GM19463 (cell line): ENCODE measurements around the gene HSPA13.
A peak's percentile ranks its signal among the peaks of the same experiment; 100 is the strongest.
"Not testable (repeated sequence)": the region's sequence is repeated elsewhere in the genome, so short reads cannot be mapped to it uniquely, and the experiment has no call there.

ENCODE experiments used
- ATAC-seq: cut with Tn5 transposase; IDR thresholded peaks from one replicate; pipeline ENCODE4 v1.9.1; 2021; ENCODE audit warnings: mild to moderate bottlenecking, moderate library complexity; ENCODE audit not compliant: unreplicated experiment

The HSPA13 gene, protein sequence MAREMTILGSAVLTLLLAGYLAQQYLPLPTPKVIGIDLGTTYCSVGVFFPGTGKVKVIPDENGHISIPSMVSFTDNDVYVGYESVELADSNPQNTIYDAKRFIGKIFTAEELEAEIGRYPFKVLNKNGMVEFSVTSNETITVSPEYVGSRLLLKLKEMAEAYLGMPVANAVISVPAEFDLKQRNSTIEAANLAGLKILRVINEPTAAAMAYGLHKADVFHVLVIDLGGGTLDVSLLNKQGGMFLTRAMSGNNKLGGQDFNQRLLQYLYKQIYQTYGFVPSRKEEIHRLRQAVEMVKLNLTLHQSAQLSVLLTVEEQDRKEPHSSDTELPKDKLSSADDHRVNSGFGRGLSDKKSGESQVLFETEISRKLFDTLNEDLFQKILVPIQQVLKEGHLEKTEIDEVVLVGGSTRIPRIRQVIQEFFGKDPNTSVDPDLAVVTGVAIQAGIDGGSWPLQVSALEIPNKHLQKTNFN

DNA sequence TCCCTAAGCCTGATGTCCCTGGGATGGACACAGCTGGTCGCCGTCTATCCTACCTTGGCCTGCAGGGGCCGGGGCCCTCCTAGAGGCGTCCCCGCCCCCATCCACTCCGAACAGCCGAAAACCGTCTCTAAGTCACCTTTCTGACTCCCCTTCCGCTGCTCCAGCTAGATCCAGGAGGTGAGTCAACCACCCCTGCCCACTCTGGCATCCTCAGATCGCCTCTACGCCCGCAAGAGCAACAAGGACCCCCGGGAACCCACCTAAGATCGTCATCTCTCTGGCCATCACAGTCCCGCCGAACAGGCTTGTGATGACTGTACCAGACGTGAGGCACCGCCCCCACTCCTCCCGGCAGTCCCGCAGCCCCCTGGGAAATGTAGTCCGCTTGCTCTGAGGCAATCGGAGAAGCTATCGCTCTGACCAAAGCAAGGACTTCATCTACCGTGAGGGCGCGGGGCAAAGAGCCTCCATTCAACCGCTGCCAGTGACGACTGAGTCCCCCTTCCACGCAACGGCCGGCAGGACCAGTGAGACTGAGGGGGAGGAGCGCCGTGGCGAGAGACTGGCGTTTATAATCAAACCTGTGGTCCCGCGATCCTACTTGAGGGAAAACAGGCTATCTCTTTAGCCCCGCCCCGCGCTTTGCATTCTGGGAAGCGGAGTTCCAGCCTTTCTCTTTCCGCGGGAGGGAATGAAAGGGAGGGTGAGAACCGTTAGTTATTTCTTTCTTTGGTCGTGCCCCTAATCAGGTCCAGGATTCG is at the start of gene HSPA13:
TSS of gene HSPA13 (minus strand) at position 312 of the 761 bp plus-strand sequence. CDS start at position 285, 27 bp downstream.
- ATAC-seq, result peak; percentile 96

DNA sequence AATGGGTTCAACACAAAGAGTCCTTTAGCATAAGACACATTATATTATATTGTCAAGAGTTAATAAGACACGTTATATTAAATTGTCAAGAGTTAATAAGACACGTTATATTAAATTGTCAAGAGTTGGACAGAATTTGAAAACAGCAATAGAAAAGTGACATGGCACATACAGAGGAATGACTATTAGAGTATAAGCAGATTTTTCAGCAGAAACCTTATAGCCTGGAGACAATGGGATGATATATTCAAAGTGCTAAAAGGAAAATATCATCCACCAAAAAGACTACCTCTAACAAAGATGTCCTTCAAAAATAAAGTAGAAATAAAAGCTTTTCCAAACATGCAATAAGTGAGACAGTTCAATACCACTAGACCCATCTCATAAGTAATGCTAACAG is 36.0 kb upstream of the HSPA13 start:
- ATAC-seq, result no peak

DNA sequence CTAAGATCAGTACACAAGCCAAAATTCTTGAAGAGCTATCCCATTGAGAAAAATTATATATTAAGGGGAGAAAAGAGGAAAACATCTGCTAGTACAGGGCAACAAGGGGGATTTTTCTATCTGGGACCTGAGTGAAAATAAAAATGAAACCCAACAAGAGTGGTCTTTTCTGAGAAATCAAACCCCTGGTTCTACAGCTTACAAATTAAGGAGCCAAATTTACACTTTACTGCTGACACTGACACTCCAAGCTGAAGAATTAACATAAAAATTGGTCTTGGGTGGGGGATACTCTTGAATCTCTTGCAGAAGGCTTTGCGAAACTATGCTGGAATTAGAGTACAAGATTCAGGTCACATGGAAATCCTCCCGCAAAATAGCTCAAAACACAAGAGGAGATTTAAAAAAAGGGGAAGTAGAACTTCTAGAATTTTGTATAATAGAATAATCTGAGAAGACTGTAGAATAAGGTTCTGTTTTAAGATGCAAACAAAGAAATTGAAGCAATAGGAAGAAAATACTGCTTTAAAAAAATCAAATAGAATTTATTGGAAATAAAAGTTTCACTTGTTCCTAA is 32.1 kb upstream of the HSPA13 start:
- ATAC-seq, result no peak

DNA sequence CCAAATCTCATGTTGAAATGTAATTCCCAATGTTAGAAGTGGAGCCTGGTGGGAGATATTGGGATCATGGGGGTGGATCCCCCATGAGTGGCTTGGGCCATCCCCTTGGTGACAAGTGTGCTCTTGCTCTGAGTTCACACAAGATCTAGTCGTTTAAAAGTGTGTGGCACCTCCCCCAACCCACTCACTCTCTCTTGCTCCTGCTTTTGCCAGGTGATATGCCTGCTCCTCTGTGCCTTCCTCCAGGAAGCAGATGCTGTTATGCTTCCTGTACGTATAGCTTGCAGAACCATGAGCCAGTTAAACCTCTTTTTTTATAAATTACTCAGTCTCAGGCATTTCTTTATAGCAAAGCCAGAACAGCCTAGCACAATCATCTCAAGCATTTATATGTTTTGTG is 23.0 kb upstream of the HSPA13 start:
- ATAC-seq, result no peak

DNA sequence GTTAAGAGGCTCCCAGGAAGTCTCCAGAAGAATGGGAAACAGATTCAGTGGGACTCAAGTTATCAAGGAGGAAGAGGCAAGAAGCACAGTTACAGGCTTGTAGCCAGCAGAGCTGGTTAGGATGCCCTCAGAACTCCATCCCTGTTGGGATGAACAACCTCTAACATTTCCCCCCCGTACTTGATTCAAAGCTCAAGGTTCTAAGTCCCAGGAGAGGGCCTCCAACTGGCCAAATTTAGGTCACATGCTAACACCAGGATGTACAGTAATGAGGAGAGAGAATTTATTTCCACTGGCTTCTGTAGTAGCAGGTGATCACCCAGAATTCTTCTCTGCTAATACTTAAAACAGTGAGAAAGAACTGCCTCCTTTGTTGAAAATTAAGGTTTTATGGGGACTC is 22.3 kb upstream of the HSPA13 start:
- ATAC-seq, result no peak

DNA sequence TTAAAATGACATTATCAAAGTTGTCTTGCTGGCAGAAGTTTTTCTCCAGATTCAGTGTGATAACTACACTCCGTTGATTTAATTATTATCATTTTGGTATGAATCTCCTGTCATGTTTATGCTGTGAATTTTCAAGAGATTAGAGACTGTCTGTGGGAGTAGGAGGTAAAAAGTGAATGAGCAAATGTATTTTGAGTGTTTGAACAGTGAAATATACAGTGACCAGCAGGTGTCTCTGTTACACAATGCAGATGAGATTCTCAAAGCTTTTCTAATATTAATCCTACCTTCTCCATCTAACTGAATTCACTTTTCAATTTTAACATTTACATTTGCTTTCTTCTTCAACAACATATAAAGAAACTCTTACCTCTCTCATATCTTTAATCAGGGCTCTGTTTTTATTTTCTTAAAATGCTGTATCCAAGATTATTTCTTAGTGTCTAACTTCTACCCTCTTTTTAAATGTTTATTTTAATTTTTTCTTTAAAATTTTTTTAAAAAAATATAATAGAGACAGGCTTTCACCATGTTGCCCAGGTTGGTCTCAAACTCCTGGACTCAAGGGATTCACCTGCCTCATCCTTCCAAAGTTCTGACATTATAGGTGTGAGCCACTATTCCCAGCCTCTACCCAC is 20.9 kb upstream of the HSPA13 start:
- no peak for ATAC-seq

DNA sequence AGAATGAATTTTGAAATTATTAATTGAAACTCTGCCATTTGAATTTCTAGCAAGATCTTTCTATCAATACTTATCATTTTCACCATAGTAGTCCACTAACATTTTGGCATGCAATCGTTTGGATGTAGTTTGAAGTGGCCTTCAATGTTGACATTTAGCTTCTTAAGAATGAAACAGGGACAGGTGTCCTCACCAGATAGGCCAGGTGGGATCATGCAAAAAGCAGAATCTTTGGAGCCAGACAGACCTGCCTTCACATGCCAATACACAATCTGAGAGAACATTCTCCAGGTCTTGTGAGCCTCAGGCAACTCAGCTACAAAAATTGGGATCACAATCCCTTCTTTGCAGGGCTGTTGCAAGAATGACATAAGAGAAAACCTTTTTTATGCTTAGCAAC is 18.3 kb upstream of the HSPA13 start:
- ATAC-seq, result no peak

DNA sequence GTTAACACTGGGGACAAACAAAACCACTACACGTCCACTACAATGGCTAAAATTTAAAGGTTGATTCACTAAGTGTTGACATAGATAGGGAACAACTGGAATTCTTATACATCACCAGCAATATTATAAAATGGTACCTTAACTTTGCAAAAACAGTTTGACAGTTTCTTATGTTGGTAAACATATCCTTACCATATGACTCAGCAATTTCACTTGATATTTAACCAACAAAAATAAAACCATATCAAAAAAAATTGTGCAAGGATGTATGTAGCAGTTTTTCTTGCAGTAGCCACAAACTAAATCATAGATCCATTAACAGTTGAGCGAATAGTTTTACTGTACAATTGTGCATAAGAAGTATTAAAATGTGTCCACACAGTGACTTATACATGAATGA is 5.3 kb upstream of the HSPA13 start:
- ATAC-seq, result no peak

DNA sequence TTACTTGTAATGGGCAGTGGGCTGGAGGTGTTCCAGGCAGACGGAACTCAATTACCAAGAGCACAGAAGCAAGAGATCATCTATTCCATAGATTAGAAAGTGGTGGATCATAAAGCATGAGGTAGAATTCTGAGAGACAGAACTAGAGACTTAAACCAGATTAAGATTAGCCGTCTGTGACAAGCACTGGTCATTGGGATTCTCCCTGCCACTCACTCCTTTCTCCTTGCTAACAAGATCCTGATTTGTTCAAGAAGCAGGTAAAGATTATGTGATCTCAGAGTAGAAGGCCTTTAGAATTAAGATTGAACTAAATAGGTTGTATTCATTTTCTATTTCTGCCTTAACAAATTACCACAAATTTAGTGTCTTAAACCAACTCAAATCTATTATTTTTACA is 1.5 kb upstream of the HSPA13 start:
- ATAC-seq, result no peak

DNA sequence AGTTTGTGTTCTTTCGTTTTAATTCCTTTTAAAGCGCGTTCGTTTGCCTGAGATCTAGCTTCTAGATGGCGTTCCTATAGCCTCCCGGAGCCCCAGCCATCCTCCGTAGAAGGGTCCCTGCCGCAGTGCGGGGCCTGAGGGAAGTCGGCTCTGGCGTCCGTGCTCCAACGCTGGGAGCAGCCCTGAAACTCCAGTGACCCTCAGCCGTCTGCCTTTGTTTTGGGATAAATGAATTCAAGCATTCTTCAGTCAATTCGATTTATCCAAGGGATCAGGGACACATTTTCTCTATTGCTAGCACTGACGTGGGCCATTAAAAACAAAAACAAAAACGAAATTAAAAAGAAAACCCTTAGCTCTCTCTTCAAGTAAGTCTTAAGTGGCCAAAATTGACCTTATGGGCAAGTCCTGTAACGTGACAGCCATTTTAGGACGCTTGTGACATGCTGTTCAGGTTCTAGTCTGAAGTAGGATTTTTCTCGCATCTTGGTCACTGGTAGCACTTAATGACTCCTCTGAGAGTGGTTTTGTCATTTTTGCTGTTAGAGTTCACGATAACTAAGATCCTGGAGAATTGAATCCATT is 742 bp upstream of the HSPA13 start:
- peak; percentile 22 for ATAC-seq

DNA sequence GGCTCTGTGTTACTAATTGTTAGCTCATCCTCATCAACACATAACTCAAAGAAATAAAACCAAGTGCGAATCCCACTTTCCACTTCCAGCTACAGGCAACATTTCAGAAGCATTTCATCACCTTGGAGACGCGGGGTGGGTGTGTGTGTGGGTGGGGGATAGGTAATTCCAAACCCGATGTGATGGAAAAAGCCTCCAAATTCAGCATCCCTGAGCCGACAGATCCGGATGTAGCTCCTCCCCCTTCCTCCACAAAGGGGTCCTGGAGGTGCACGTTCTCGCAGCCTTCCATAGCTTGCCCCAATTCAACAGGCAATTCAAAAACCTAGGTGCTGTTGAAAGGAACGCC is 486 bp downstream of the HSPA13 start:
- peak; percentile 0 for ATAC-seq

DNA sequence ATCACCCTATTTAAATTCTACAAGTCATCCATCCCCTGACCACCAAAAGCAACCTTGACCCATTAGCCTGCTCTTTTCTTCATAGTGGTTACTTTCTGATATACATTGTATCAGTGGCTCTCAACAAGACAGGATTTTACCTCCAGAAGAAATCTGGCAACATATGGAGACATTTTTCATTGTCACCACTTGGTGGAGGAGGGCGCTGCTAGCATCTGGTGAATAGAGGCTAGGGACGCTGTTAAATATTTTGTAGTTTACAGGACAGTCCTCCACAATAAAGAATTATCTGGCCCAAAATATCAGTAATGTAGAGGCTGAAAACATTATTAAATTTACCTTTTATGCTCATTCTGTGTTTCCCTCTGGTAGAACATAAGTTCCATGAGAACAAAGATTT is 6.1 kb downstream of the HSPA13 start:
- ATAC-seq, result no peak

DNA sequence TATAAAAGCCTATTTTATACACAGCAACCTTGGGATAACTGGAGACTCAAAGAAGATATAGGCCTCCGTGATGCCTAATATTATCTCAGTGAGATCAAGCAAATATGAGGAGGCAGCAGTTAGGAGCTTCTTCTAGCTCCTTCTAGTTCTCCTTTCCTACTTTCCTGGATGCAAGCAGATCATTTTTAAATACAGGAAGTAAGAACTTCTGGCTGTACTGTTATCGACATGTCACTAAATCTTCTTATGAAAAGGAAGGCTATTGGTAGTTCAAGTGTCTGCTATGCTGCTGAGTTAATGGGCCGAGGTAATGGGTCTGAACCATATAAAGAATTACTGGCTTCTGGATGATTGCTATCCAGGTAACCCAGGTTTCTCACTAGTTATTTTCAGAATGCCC is 15.9 kb downstream of the HSPA13 start:
- no peak for ATAC-seq

DNA sequence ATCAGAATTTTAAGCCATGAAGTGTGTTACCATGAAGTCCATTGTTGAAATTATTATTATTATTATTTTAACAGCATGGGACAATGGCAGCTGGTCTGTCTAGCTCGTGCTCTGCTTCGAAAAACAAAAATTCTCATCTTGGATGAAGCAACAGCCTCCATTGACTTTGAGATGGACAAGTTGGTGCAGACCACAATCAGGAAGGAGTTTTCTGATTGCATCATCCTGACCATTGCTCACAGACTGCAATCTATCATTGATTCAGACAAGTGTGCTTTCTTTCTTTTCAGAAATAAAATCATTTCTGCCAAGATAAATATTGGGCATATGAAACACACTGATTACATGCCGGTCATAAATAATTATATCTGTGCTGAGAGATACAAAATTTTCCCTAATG is 21.0 kb downstream of the HSPA13 start:
- no peak for ATAC-seq

DNA sequence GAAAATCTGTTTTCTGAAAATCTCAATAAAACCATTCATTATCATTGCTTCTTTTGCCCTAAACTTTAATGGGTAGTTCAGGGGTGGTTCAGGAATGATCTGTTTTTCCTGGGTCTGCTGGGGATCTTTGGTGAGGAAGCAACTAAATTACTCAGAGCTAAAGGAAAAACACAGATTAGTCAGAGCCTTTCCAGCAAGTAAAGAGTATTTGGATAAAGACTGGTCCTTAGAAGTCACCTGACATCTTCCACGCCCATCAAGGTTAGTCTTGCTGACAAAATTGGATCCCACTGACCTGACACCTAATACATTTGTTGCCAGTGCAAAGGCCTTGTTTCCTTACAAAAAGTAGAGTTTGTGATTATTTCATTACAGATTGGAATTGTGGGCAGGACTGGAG is 24.2 kb downstream of the HSPA13 start:
- no peak for ATAC-seq

DNA sequence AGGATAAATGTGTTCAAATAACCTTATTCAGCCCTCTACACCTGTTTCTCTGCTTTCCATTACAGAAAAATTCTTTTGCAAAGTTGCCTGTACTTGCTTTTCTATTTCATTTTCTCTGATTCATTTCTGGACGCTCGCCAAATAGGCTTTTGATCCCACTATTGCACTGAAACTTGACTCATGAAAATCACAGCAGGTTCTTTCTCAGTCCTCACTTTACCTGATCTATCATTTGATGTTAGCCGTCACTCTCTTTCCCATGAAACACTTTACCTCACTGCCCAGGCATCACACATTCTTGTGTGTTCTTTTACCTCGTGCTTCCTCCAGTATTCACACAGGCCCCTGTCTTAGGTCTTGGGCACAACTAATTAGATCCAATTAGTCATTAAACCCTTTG is 26.2 kb downstream of the HSPA13 start:
- no peak for ATAC-seq

DNA sequence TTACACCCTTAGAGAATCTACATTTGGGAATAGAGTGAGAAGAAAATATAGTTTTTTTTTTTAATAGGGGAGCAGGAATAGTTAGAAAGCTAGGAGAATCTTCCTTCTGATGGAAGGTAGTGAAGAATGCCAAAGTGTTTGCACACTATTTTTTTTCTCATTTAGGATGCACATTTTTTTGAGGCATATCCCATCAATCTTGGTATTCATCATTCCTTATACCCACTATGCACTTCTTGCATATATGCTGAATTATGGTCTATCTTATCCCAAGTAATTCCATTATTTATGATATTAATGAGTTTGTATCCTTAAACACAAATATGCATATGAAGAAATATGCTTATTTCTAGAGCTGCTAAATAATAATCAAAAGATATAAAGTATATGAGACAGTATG is 28.4 kb downstream of the HSPA13 start:
- ATAC-seq, result no peak

DNA sequence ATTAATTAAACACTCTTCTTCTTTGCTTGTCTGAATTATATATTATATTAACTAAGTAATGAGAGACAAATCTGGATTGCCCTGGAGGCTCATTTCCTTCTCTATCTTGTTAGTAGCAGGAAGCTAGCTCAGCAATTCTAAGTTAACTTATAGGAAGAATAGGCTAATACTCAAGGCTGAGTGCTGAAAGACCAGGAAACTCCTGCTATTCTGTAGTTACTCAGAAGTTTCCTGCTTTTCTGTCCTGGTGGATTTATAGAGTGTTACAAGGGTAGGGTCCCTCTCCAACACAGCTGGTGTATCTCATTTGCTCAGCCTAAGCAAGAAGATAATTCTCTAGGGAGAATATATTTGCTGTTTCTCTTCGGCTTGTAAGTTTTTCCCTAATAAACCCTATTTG is 29.2 kb downstream of the HSPA13 start:
- ATAC-seq, result no peak

DNA sequence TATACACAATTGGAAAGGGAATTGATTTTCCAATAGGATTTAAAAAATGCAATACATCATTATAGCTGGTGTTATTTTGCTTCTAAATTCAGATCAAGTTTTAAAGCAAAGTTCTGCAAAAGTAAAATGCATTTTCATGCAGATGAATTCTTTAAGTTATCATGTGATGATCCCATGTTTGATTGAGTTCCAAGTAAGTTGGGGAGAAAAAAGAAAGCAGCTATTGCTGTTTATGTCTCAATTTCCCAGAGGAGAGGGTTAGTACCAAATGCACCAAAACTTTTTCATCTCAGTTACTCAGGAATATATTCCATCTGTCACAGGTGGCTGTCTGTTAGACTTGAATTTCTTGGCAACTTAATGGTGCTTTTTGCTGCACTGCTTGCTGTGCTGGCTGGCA is 29.7 kb downstream of the HSPA13 start:
- ATAC-seq, result no peak

DNA sequence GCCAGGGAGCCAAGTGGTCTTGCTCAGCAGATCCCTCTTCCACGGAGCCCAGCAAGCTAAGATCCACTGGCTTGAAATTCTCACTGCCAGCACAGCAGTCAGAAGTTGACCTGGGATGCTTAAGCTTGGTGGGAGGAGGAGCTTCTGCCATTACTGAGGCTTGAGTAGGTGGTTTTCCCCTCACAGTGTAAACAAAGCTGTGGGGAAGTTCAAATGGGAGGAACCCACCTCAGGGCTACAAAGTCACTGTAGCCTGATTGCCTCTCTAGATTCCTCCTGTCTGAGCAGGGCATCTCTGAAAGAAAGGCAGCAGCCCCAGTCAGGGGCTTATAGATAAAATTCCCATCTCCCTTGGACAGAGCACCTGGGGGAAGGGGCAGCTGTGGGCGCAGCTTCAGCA is 55.6 kb downstream of the HSPA13 start:
- not testable (repeated sequence) for ATAC-seq

DNA sequence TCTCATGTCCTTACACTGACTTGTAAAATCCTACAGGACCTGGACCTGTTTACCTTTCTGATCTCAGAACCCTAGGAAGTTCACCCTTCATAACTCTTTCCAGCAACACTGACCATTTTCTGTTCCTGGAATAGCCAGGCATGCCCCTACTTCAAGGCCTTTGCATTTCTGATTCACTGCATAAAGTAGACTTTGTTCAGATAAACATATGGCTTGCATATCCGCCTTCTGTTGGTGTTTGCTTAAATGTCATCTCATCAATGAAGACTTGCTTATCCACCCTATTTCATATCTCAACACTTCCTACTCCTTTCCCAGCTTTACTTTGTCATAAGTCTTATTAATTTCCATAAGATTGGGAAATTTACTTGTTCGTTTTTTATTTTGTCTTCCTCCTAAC is 57.4 kb downstream of the HSPA13 start:
- no peak for ATAC-seq
